ENCODE measurements around the gene KHDC4.

DNA sequence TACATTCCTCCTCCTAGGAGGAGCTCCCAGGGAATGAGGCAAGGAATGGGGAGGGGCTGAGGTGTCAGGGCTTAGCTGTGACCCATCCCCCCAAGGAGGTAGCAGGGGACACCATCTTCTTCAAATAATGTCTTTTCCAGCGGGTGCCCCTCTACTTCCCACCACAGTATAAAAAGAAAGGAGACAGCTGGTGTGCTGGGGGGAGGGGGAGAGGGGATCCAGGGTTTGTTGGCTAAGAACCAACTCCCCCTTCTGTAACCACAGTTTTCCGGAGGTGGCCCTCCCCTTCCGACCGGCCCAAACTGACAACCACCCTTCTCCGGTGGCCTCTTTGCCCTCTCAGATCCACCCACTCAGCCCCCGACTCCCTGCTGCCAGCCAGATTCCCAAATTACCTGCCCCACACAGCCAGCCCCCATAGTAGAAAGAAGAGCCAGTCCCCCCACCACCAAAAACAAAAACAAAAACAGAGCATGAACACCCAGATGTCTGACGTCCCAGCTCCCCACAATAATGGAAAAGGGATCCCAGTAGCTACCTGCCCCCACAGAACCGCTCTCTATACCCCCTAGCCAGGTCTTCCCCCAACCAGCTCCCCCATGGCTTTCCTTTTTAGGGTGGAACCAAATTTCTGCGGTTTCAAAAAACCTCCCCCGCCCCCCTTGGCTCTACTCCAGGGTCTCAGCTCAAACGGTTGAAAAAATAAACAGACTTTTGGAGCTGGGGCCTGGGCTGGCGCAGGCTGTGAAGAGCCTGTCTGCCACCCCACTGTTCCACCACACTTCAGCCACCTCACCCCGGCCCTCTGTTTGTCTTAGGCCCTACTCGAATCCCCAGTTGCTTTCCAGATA lies 42.1 kb upstream of the KHDC4 start:
- TF ChIP-seq, protein P1, sequence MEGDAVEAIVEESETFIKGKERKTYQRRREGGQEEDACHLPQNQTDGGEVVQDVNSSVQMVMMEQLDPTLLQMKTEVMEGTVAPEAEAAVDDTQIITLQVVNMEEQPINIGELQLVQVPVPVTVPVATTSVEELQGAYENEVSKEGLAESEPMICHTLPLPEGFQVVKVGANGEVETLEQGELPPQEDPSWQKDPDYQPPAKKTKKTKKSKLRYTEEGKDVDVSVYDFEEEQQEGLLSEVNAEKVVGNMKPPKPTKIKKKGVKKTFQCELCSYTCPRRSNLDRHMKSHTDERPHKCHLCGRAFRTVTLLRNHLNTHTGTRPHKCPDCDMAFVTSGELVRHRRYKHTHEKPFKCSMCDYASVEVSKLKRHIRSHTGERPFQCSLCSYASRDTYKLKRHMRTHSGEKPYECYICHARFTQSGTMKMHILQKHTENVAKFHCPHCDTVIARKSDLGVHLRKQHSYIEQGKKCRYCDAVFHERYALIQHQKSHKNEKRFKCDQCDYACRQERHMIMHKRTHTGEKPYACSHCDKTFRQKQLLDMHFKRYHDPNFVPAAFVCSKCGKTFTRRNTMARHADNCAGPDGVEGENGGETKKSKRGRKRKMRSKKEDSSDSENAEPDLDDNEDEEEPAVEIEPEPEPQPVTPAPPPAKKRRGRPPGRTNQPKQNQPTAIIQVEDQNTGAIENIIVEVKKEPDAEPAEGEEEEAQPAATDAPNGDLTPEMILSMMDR (IDR thresholded peaks at IDR 0.05): no peak
- no peak for TF ChIP-seq POLR2A (IDR thresholded peaks at IDR 0.05)

Measured in body of pancreas (tissue), 4 donors.